GM19351 (cell line): ENCODE measurements around the gene TMEM179.

Experiments used
- ATAC-seq: cut with Tn5 transposase; IDR thresholded peaks from one replicate; pipeline ENCODE4 v1.9.1; 2021; ENCODE audit warnings: mild to moderate bottlenecking, moderate library complexity; ENCODE audit not compliant: unreplicated experiment

TMEM179 gene

GRCh38 chr14:104573930-104574329, 30.6 kb downstream of the TMEM179 start:
- no peak for ATAC-seq

GRCh38 chr14:104572668-104573067, 31.9 kb downstream of the TMEM179 start:
- ATAC-seq, result no peak

GRCh38 chr14:104572024-104572626, 32.4 kb downstream of the TMEM179 start:
- no peak for ATAC-seq

- ATAC-seq, result no peak
These were observed 33.3 kb downstream of the TMEM179 start for GRCh38 chr14:104571246-104571645.

- no peak for ATAC-seq
These were observed 35.1 kb downstream of the TMEM179 start for GRCh38 chr14:104569435-104569834.

GRCh38 chr14:104568620-104569019, 36.0 kb downstream of the TMEM179 start:
- ATAC-seq, result no peak

- no peak for ATAC-seq
These were observed 36.7 kb downstream of the TMEM179 start for GRCh38 chr14:104567957-104568225.

- ATAC-seq, result no peak
These were observed 37.2 kb downstream of the TMEM179 start for GRCh38 chr14:104567141-104567956.

- no peak for ATAC-seq
These were observed 39.6 kb downstream of the TMEM179 start for GRCh38 chr14:104564744-104565679.

- no peak for ATAC-seq
These were observed 40.6 kb downstream of the TMEM179 start for GRCh38 chr14:104563742-104564615.

GRCh38 chr14:104563191-104563741, 41.3 kb downstream of the TMEM179 start:
- no peak for ATAC-seq

GRCh38 chr14:104562606-104563005, 42.0 kb downstream of the TMEM179 start:
- ATAC-seq, result no peak

GRCh38 chr14:104561632-104562495, 42.7 kb downstream of the TMEM179 start:
- ATAC-seq, result no peak

- ATAC-seq, result no peak
These were observed 43.4 kb downstream of the TMEM179 start for GRCh38 chr14:104561124-104561557.

GRCh38 chr14:104560586-104560945, 44.0 kb downstream of the TMEM179 start:
- no peak for ATAC-seq

- ATAC-seq, result no peak
These were observed 44.6 kb downstream of the TMEM179 start for GRCh38 chr14:104559804-104560585.

GRCh38 chr14:104559028-104559803, 45.4 kb downstream of the TMEM179 start:
- no peak for ATAC-seq
